ENCODE results near the gene CLTCL1. TPM values are rescaled to one million over a fixed set of nuclear protein-coding genes. Genes with fewer than 3 reads are reported as not detected.
"Not testable (repeated sequence)": the region's sequence is repeated elsewhere in the genome, so short reads cannot be mapped to it uniquely, and the experiment has no call there.

CLTCL1 gene
- total RNA-seq, 2 donors from 2014 or later, result 0.16 to 1.0 TPM

- H3K27me3 Mint-ChIP-seq, result peaks cover 51% of the 10 kb centered on the region
Measured at GRCh38 chr22:19164425-19164824, 127.1 kb downstream of the CLTCL1 start.

GRCh38 chr22:19158649-19159048 is 132.9 kb downstream of the CLTCL1 start:
- not testable (repeated sequence) for H3K27ac Mint-ChIP-seq; H3K4me1 Mint-ChIP-seq; DNase-seq; H3K4me3 Mint-ChIP-seq; H3K36me3 Mint-ChIP-seq (ENCODE audit: low read depth); H3K9me3 ChIP-seq (ENCODE audit: control insufficient read depth, low read length, poor library complexity, severe bottlenecking); ATAC-seq
- peaks cover 34% of the 10 kb centered on the region for H3K27me3 Mint-ChIP-seq

More at GRCh38 chr22:19164425-19164824, 127.1 kb downstream of the CLTCL1 start:
- Mint-ChIP-seq H3K27ac (no peak overlapping the region), H3K4me3 (no peak overlapping the region), H3K36me3 (ENCODE audit: low read depth) (peaks cover 8% of the 10 kb centered on the region), H3K4me1 (peaks cover 6% of the 10 kb centered on the region)
- no peak for ATAC-seq
- DNase-seq, result no peak
- no peaks in the 10 kb centered on the region for H3K9me3 ChIP-seq (ENCODE audit: control insufficient read depth, low read length, poor library complexity, severe bottlenecking)

- not testable (repeated sequence) for H3K4me1 Mint-ChIP-seq; ATAC-seq; DNase-seq; H3K4me3 Mint-ChIP-seq; H3K36me3 Mint-ChIP-seq (ENCODE audit: low read depth); H3K27ac Mint-ChIP-seq; H3K9me3 ChIP-seq (ENCODE audit: control insufficient read depth, low read length, poor library complexity, severe bottlenecking)
- peaks cover 51% of the 10 kb centered on the region for H3K27me3 Mint-ChIP-seq
Measured at GRCh38 chr22:19156109-19156508, 135.4 kb downstream of the CLTCL1 start.

GRCh38 chr22:19152942-19153883 is 138.3 kb downstream of the CLTCL1 start:
- no peaks in the 10 kb centered on the region for H3K9me3 ChIP-seq (ENCODE audit: control insufficient read depth, low read length, poor library complexity, severe bottlenecking)
- peaks cover 7% of the 10 kb centered on the region for H3K4me1 Mint-ChIP-seq
- peaks cover 7% of the 10 kb centered on the region for H3K36me3 Mint-ChIP-seq (ENCODE audit: low read depth)
- H3K4me3 Mint-ChIP-seq, result peak overlapping the region; percentile 22
- no peak for DNase-seq
- no peak overlapping the region for H3K27ac Mint-ChIP-seq
- H3K27me3 Mint-ChIP-seq, result peaks cover 47% of the 10 kb centered on the region
- no peak for ATAC-seq

- H3K27ac Mint-ChIP-seq, result no peak overlapping the region
Measured at GRCh38 chr22:19151329-19152191, 140.0 kb downstream of the CLTCL1 start.

GRCh38 chr22:19150482-19151328 is 140.8 kb downstream of the CLTCL1 start:
- ATAC-seq, result no peak
- H3K27ac Mint-ChIP-seq, result no peak overlapping the region
- no peaks in the 10 kb centered on the region for H3K9me3 ChIP-seq (ENCODE audit: control insufficient read depth, low read length, poor library complexity, severe bottlenecking)
- peak overlapping the region; percentile 90 for H3K4me3 Mint-ChIP-seq
- H3K27me3 Mint-ChIP-seq, result peaks cover 51% of the 10 kb centered on the region
- H3K4me1 Mint-ChIP-seq, result peaks cover 9% of the 10 kb centered on the region
- H3K36me3 Mint-ChIP-seq (ENCODE audit: low read depth), result peaks cover 7% of the 10 kb centered on the region
- DNase-seq, result no peak

More at GRCh38 chr22:19151329-19152191, 140.0 kb downstream of the CLTCL1 start:
- Mint-ChIP-seq H3K4me1 (peaks cover 9% of the 10 kb centered on the region), H3K27me3 (peaks cover 53% of the 10 kb centered on the region), H3K4me3 (peak overlapping the region; percentile 90), H3K36me3 (ENCODE audit: low read depth) (peaks cover 7% of the 10 kb centered on the region)
- no peaks in the 10 kb centered on the region for H3K9me3 ChIP-seq (ENCODE audit: control insufficient read depth, low read length, poor library complexity, severe bottlenecking)
- ATAC-seq (no peak), DNase-seq (no peak)

- peak; percentile 8 for ATAC-seq
- H3K27me3 Mint-ChIP-seq, result peaks cover 49% of the 10 kb centered on the region
- peaks cover 9% of the 10 kb centered on the region for H3K4me1 Mint-ChIP-seq
- peaks cover 7% of the 10 kb centered on the region for H3K36me3 Mint-ChIP-seq (ENCODE audit: low read depth)
- no peaks in the 10 kb centered on the region for H3K9me3 ChIP-seq (ENCODE audit: control insufficient read depth, low read length, poor library complexity, severe bottlenecking)
- no peak within 1 kb of the TSS for H3K27ac Mint-ChIP-seq
- DNase-seq, result no peak
- H3K4me3 Mint-ChIP-seq, result peak within 1 kb of the TSS; percentile 90
Measured at GRCh38 chr22:19149991-19150390, 141.5 kb downstream of the CLTCL1 start, which contains the start of gene GSC2. GSC2 (minus strand) TSS chr22:19150292; CDS start chr22:19150283, 9 bp downstream.

- no peaks in the 10 kb centered on the region for H3K9me3 ChIP-seq (ENCODE audit: control insufficient read depth, low read length, poor library complexity, severe bottlenecking)
- peak in 1 of 3 donors; percentile 18 for DNase-seq
- peaks cover 15% of the 10 kb centered on the region for H3K4me1 Mint-ChIP-seq
- ATAC-seq, result peak; percentile 27
- no peak overlapping the region for H3K27ac Mint-ChIP-seq
- H3K36me3 Mint-ChIP-seq (ENCODE audit: low read depth), result peaks cover 11% of the 10 kb centered on the region
- peaks cover 45% of the 10 kb centered on the region for H3K27me3 Mint-ChIP-seq
- H3K4me3 Mint-ChIP-seq, result peak overlapping the region; percentile 75
Measured at GRCh38 chr22:19149047-19149883, 142.3 kb downstream of the CLTCL1 start.

GRCh38 chr22:19148417-19149046 is 143.0 kb downstream of the CLTCL1 start:
- H3K4me3 Mint-ChIP-seq, result peak overlapping the region; percentile 75
- no peak overlapping the region for H3K27ac Mint-ChIP-seq

GRCh38 chr22:19147195-19147780 is 144.2 kb downstream of the CLTCL1 start:
- peaks cover 14% of the 10 kb centered on the region for H3K36me3 Mint-ChIP-seq (ENCODE audit: low read depth)
- peaks cover 32% of the 10 kb centered on the region for H3K27me3 Mint-ChIP-seq
- no peak for ATAC-seq
- H3K9me3 ChIP-seq (ENCODE audit: control insufficient read depth, low read length, poor library complexity, severe bottlenecking), result no peaks in the 10 kb centered on the region
- H3K4me3 Mint-ChIP-seq, result no peak overlapping the region
- H3K4me1 Mint-ChIP-seq, result peaks cover 22% of the 10 kb centered on the region
- DNase-seq, result no peak
- H3K27ac Mint-ChIP-seq, result peak overlapping the region; percentile 70

More at GRCh38 chr22:19148417-19149046, 143.0 kb downstream of the CLTCL1 start:
- no peak for ATAC-seq
- DNase-seq, result no peak
- Mint-ChIP-seq H3K36me3 (ENCODE audit: low read depth) (peaks cover 14% of the 10 kb centered on the region), H3K27me3 (peaks cover 41% of the 10 kb centered on the region), H3K4me1 (peaks cover 20% of the 10 kb centered on the region)
- H3K9me3 ChIP-seq (ENCODE audit: control insufficient read depth, low read length, poor library complexity, severe bottlenecking), result no peaks in the 10 kb centered on the region

Measured in T-helper 17 cell (primary cell).